Stimulated activated CD8-positive, alpha-beta memory T cell treated with anti-CD3 and anti-CD28 coated beads, Interleukin-7, amount 100 ng/mL, for 48 hours (primary cell): Measurements from ENCODE around the gene RGR.

Experiments used
- DNase-seq, 2 donors: peaks; one replicate each; pipeline ENCODE4 v3.0.0-alpha.2; 2020; ENCODE audit warnings: low read depth in 1 of 2; ENCODE audit errors: extremely low read depth in 1 of 2

Gene RGR

GRCh38 chr10:84244651-84245270, at the start of gene RGR:
TSS of gene RGR (plus strand) at chr10:84245053. CDS start at chr10:84245091, 38 bp downstream.
- no peak for DNase-seq

- no peak for DNase-seq
These were observed 48.8 kb upstream of the RGR start for GRCh38 chr10:84196083-84196482.

- DNase-seq: no peak
These were observed 47.9 kb upstream of the RGR start for GRCh38 chr10:84196941-84197340.

- no peak for DNase-seq
These were observed 47.2 kb upstream of the RGR start for GRCh38 chr10:84197643-84198042.

GRCh38 chr10:84198206-84198915, 46.5 kb upstream of the RGR start:
- no peak for DNase-seq

- no peak for DNase-seq
These were observed 44.2 kb upstream of the RGR start for GRCh38 chr10:84200537-84201243.

GRCh38 chr10:84201244-84201606, 43.6 kb upstream of the RGR start:
- no peak for DNase-seq

GRCh38 chr10:84201682-84202081, 43.2 kb upstream of the RGR start:
- DNase-seq: no peak

GRCh38 chr10:84202349-84202748, 42.5 kb upstream of the RGR start:
- DNase-seq: no peak

- no peak for DNase-seq
These were observed 40.7 kb upstream of the RGR start for GRCh38 chr10:84204122-84204521.

GRCh38 chr10:84204610-84205009, 40.2 kb upstream of the RGR start:
- DNase-seq: no peak

GRCh38 chr10:84205049-84205852, 39.6 kb upstream of the RGR start:
- DNase-seq: peak; percentile 26 to 39

- no peak for DNase-seq
These were observed 38.9 kb upstream of the RGR start for GRCh38 chr10:84205853-84206525.

- no peak for DNase-seq
These were observed 36.8 kb upstream of the RGR start for GRCh38 chr10:84208023-84208422.

GRCh38 chr10:84211566-84211965, 33.3 kb upstream of the RGR start:
- no peak for DNase-seq

- DNase-seq: no peak
These were observed 32.8 kb upstream of the RGR start for GRCh38 chr10:84212014-84212413.

GRCh38 chr10:84213076-84213475, 31.8 kb upstream of the RGR start:
- no peak for DNase-seq

GRCh38 chr10:84214046-84214572, 30.7 kb upstream of the RGR start:
- DNase-seq: no peak

- no peak for DNase-seq
These were observed 30.1 kb upstream of the RGR start for GRCh38 chr10:84214612-84215235.

GRCh38 chr10:84216834-84217233, 28.0 kb upstream of the RGR start:
- DNase-seq: no peak
